Ovary (tissue), 3 donors: ENCODE data around the gene DEF6.

Experiments
- CTCF ChIP-seq, 3 donors: fragments of 450-650 bp in 2 of 3; fragments of 200-600 bp in 1 of 3; IDR thresholded peaks; one replicate each; pipeline versions ENCODE4 v1.5.1 to v1.8.0; 2016 to 2022; ENCODE audit warnings: antibody characterized with exemption in 3 of 3, mild to moderate bottlenecking in 1 of 3
- EP300 ChIP-seq: sonication (generic); formaldehyde crosslinking; IDR thresholded peaks from one replicate; pipeline ENCODE4 v1.6.1; 2017; ENCODE audit warnings: antibody characterized with exemption
- POLR2A ChIP-seq: fragments of 450-650 bp; IDR thresholded peaks from one replicate; pipeline ENCODE4 v1.6.1; 2017; ENCODE audit warnings: antibody characterized with exemption, mild to moderate bottlenecking, moderate library complexity
- donor health status: DM: no; HTN: no; CAD: no.

- TF ChIP-seq CTCF (IDR thresholded peaks at IDR 0.05) (no peak), POLR2A (no peak), EP300 (no peak)
Observed at GRCh38 chr6:35368038-35368887, 70.6 kb downstream of the DEF6 start.
